Muscle layer of colon (tissue), 2 donors: ENCODE data around the gene PCSK6.

ENCODE experiments used
- H3K27ac ChIP-seq: one replicate; pipeline ENCODE4 v1.7.0; 2013; ENCODE audit warnings: low read depth, mild to moderate bottlenecking, low read length, moderate library complexity
- H3K27me3 ChIP-seq, 2 donors: one replicate each; pipeline ENCODE4 v1.7.0; 2013; ENCODE audit warnings: low read length in 2 of 2, mild to moderate bottlenecking in 2 of 2; ENCODE audit not compliant: insufficient read depth in 2 of 2, control insufficient read depth in 1 of 2
- H3K36me3 ChIP-seq: one replicate; pipeline ENCODE4 v1.7.0; 2013; ENCODE audit warnings: mild to moderate bottlenecking, low read length; ENCODE audit not compliant: insufficient read depth
- H3K4me1 ChIP-seq: one replicate; pipeline ENCODE4 v1.7.0; 2013; ENCODE audit warnings: mild to moderate bottlenecking, low read length; ENCODE audit not compliant: insufficient read depth
- H3K4me3 ChIP-seq, 2 donors: one replicate each; pipeline ENCODE4 v1.7.0; 2013; ENCODE audit warnings: low read length in 2 of 2, low read depth in 1 of 2, mild to moderate bottlenecking in 1 of 2, moderate library complexity in 1 of 2
- H3K9ac ChIP-seq: one replicate; pipeline ENCODE4 v1.7.0; 2013; ENCODE audit warnings: low read length
- H3K9me3 ChIP-seq: one replicate; pipeline ENCODE4 v1.7.0; 2013; ENCODE audit warnings: mild to moderate bottlenecking, low read length
- donor health status: abdominal sarcoma.
- donor health status: Adenocarcinoma of cecum.

Gene PCSK6

GRCh38 chr15:101371519-101371918 is 118.0 kb downstream of the PCSK6 start:
- H3K4me1 ChIP-seq, result peaks cover 7% of the 10 kb centered on the region
- no peak overlapping the region for H3K4me3 ChIP-seq
- H3K27ac ChIP-seq, result no peak overlapping the region
- H3K9me3 ChIP-seq, result no peaks in the 10 kb centered on the region
- H3K27me3 ChIP-seq, result no peaks in the 10 kb centered on the region
- no peaks in the 10 kb centered on the region for H3K36me3 ChIP-seq
- H3K9ac ChIP-seq, result no peak overlapping the region

- Histone ChIP-seq H3K27ac (no peak overlapping the region), H3K4me3 (no peak overlapping the region), H3K27me3 (no peaks in the 10 kb centered on the region), H3K4me1 (peaks cover 7% of the 10 kb centered on the region), H3K9me3 (no peaks in the 10 kb centered on the region), H3K36me3 (no peaks in the 10 kb centered on the region), H3K9ac (no peak overlapping the region)
Measured at GRCh38 chr15:101371081-101371480, 118.4 kb downstream of the PCSK6 start.

GRCh38 chr15:101370330-101371024 is 119.0 kb downstream of the PCSK6 start:
- no peaks in the 10 kb centered on the region for H3K27me3 ChIP-seq
- no peak overlapping the region for H3K9ac ChIP-seq
- peaks cover 7% of the 10 kb centered on the region for H3K4me1 ChIP-seq
- H3K9me3 ChIP-seq, result no peaks in the 10 kb centered on the region
- no peaks in the 10 kb centered on the region for H3K36me3 ChIP-seq
- no peak overlapping the region for H3K4me3 ChIP-seq
- no peak overlapping the region for H3K27ac ChIP-seq

GRCh38 chr15:101369676-101370075 is 119.8 kb downstream of the PCSK6 start:
- H3K27ac ChIP-seq, result no peak overlapping the region
- H3K27me3 ChIP-seq, result no peaks in the 10 kb centered on the region

GRCh38 chr15:101368861-101369642 is 120.5 kb downstream of the PCSK6 start:
- no peaks in the 10 kb centered on the region for H3K27me3 ChIP-seq
- H3K4me1 ChIP-seq, result peaks cover 7% of the 10 kb centered on the region
- H3K27ac ChIP-seq, result no peak overlapping the region
- no peaks in the 10 kb centered on the region for H3K9me3 ChIP-seq
- H3K4me3 ChIP-seq, result no peak overlapping the region
- H3K36me3 ChIP-seq, result no peaks in the 10 kb centered on the region
- no peak overlapping the region for H3K9ac ChIP-seq

More at GRCh38 chr15:101369676-101370075, 119.8 kb downstream of the PCSK6 start:
- no peaks in the 10 kb centered on the region for H3K9me3 ChIP-seq
- no peak overlapping the region for H3K4me3 ChIP-seq
- H3K36me3 ChIP-seq, result no peaks in the 10 kb centered on the region
- H3K4me1 ChIP-seq, result peaks cover 7% of the 10 kb centered on the region
- H3K9ac ChIP-seq, result no peak overlapping the region

- H3K4me1 ChIP-seq, result peaks cover 7% of the 10 kb centered on the region
- no peak overlapping the region for H3K4me3 ChIP-seq
- no peak overlapping the region for H3K27ac ChIP-seq
- H3K27me3 ChIP-seq, result no peaks in the 10 kb centered on the region
- no peaks in the 10 kb centered on the region for H3K36me3 ChIP-seq
- no peak overlapping the region for H3K9ac ChIP-seq
- no peaks in the 10 kb centered on the region for H3K9me3 ChIP-seq
Measured at GRCh38 chr15:101368086-101368780, 121.3 kb downstream of the PCSK6 start.

GRCh38 chr15:101366853-101367252 is 122.7 kb downstream of the PCSK6 start:
- Histone ChIP-seq H3K4me3 (no peak overlapping the region), H3K9me3 (no peaks in the 10 kb centered on the region), H3K4me1 (peaks cover 1% of the 10 kb centered on the region), H3K27ac (no peak overlapping the region), H3K27me3 (no peaks in the 10 kb centered on the region), H3K9ac (no peak overlapping the region), H3K36me3 (no peaks in the 10 kb centered on the region)

- Histone ChIP-seq H3K27ac (no peak overlapping the region), H3K4me1 (no peaks in the 10 kb centered on the region), H3K27me3 (no peaks in the 10 kb centered on the region), H3K36me3 (no peaks in the 10 kb centered on the region), H3K9ac (no peak overlapping the region), H3K4me3 (no peak overlapping the region), H3K9me3 (no peaks in the 10 kb centered on the region)
Measured at GRCh38 chr15:101362986-101363566, 126.4 kb downstream of the PCSK6 start.

GRCh38 chr15:101362359-101362758 is 127.1 kb downstream of the PCSK6 start:
- H3K36me3 ChIP-seq, result no peaks in the 10 kb centered on the region
- no peaks in the 10 kb centered on the region for H3K9me3 ChIP-seq
- no peaks in the 10 kb centered on the region for H3K4me1 ChIP-seq
- no peak overlapping the region for H3K27ac ChIP-seq
- H3K9ac ChIP-seq, result no peak overlapping the region
- H3K4me3 ChIP-seq, result no peak overlapping the region
- H3K27me3 ChIP-seq, result no peaks in the 10 kb centered on the region

- Histone ChIP-seq H3K27me3 (no peaks in the 10 kb centered on the region), H3K9me3 (no peaks in the 10 kb centered on the region), H3K4me1 (no peaks in the 10 kb centered on the region), H3K27ac (no peak overlapping the region), H3K9ac (no peak overlapping the region), H3K4me3 (no peak overlapping the region), H3K36me3 (no peaks in the 10 kb centered on the region)
Measured at GRCh38 chr15:101361418-101361817, 128.1 kb downstream of the PCSK6 start.

GRCh38 chr15:101359365-101359947 is 130.1 kb downstream of the PCSK6 start:
- Histone ChIP-seq H3K27me3 (no peaks in the 10 kb centered on the region), H3K9me3 (no peaks in the 10 kb centered on the region), H3K36me3 (no peaks in the 10 kb centered on the region), H3K27ac (no peak overlapping the region), H3K4me1 (no peaks in the 10 kb centered on the region), H3K9ac (no peak overlapping the region), H3K4me3 (no peak overlapping the region)
